HG02623 (cell line): ENCODE measurements around the gene GMPPB.
A peak's percentile ranks its signal among the peaks of the same experiment; 100 is the strongest.
"Not testable (repeated sequence)": the region's sequence is repeated elsewhere in the genome, so short reads cannot be mapped to it uniquely, and the experiment has no call there.

Source experiments
- ATAC-seq: cut with Tn5 transposase; IDR thresholded peaks from one replicate; pipeline ENCODE4 v1.9.1; 2021; ENCODE audit warnings: moderate library complexity; ENCODE audit not compliant: unreplicated experiment

Gene GMPPB

GRCh38 chr3:49694409-49695070 lies 29.2 kb downstream of the GMPPB start:
- not testable (repeated sequence) for ATAC-seq

GRCh38 chr3:49691481-49691880 lies 32.3 kb downstream of the GMPPB start:
- ATAC-seq = not testable (repeated sequence)

DNA sequence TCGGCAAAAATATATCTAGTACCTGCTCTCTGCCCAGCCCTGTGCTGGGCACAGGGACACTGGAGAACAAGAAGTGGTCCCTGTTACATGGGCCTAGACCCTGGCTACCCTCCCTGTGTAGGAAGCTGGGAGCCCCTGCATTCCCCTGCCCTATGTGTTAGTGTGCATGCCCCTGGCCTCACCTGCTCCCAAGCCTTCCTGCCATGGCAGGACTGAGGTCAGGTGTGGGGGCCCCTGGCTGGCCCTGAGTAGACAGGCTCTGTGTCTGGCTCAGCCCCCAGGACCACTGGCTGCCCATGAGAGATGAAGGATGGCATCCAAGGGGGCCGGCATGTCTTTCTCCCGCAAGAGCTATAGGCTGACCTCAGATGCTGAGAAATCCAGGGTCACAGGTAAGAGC lies 32.9 kb downstream of the GMPPB start:
- not testable (repeated sequence) for ATAC-seq

- ATAC-seq = not testable (repeated sequence)
Observed at GRCh38 chr3:49689908-49690624, 33.7 kb downstream of the GMPPB start.

GRCh38 chr3:49689046-49689907 lies 34.5 kb downstream of the GMPPB start, which contains the start of the genes MST1 and RNF123:
Gene MST1, minus strand, starts transcription at chr3:49689474. Its CDS starts 783 bp downstream, at chr3:49688691.
Gene RNF123, plus strand, starts transcription at chr3:49689557. Its CDS starts 1,609 bp downstream, at chr3:49691166.
- ATAC-seq = peak; percentile 38

GRCh38 chr3:49688338-49689045 lies 35.3 kb downstream of the GMPPB start:
- ATAC-seq = not testable (repeated sequence)

- not testable (repeated sequence) for ATAC-seq
Observed at GRCh38 chr3:49687424-49687795, 36.3 kb downstream of the GMPPB start.

GRCh38 chr3:49686769-49687423 lies 36.9 kb downstream of the GMPPB start:
- not testable (repeated sequence) for ATAC-seq

DNA sequence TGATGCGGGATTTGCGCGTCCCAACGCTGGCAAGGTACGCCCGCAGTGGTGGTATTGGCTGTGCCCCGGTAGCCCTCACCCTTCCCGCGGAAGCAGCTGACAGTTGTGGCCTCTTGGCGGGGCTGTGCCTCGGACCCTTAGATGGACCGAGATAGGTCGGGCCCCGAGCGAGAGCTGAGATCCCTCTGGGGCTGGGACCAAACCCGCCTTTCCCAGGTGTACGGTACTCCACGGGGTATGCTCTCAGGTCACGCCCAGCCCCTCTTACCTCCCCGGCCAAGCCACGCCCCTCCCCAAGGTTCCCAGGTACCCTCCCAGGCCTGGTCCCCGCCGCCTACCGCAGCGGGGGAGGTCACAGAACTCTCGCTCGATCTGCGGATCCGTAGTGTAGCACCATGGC lies 37.4 kb downstream of the GMPPB start:
- not testable (repeated sequence) for ATAC-seq

DNA sequence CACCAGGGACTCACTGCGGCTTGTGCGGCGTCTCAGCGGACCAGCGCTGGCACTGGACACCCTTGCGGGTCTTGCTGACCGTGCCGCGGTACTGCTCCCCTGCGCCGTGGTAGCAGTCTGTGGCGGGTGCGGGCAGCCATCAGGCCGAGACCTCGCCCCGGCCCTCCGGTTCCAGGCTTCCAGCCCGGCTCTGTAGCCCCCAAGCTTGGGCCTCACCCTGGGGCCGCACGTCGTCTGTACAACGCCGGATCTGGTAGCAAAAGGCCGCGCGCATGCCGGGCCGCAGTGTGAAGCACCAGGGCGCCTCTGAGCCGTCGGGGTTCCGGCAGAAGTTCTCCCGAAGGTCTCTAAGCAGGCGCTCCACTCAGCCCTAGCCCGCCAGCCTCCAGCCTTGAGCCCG lies 37.9 kb downstream of the GMPPB start:
- ATAC-seq = not testable (repeated sequence)

GRCh38 chr3:49685103-49685502 lies 38.6 kb downstream of the GMPPB start:
- ATAC-seq = not testable (repeated sequence)

GRCh38 chr3:49684453-49684852 lies 39.3 kb downstream of the GMPPB start:
- not testable (repeated sequence) for ATAC-seq

GRCh38 chr3:49683162-49683561 lies 40.6 kb downstream of the GMPPB start:
- ATAC-seq = no peak

GRCh38 chr3:49681543-49681942 lies 42.2 kb downstream of the GMPPB start:
- no peak for ATAC-seq

DNA sequence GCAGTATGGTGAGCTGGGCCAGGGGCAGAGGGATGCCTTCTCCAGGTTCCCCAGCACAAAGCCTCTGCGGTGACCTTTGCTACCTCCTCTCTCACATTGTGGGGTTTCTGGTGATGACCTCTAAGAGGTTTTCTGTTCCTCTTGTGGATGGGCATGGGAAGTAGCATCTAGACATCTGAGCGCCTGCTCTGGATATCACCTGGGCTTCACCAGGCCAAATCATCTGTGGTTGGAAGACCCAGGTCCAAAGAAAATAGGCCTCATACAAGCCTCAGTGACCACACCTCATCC lies 42.6 kb downstream of the GMPPB start:
- no peak for ATAC-seq

- ATAC-seq = no peak
Observed at GRCh38 chr3:49680493-49681231, 43.1 kb downstream of the GMPPB start.

DNA sequence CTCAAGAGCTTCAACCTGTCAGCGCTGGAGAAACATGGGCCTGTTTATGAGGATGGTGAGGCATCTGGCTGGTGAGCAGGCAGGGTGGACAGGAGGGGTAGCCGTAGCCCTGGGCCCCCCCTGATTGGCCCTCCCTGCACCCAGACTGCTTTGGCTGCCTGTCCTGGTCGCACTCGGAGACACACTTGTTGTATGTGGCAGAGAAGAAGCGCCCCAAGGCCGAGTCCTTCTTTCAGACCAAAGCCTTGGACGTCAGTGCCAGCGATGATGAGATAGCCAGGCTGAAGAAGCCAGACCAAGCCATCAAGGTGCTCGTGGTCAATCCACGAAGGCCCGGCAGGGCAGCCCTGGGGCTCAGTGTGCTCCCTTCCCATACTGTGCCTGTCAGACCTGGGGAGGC lies 47.8 kb downstream of the GMPPB start:
- no peak for ATAC-seq

GRCh38 chr3:49674497-49674983 lies 49.2 kb downstream of the GMPPB start:
- peak; percentile 11 for ATAC-seq

DNA sequence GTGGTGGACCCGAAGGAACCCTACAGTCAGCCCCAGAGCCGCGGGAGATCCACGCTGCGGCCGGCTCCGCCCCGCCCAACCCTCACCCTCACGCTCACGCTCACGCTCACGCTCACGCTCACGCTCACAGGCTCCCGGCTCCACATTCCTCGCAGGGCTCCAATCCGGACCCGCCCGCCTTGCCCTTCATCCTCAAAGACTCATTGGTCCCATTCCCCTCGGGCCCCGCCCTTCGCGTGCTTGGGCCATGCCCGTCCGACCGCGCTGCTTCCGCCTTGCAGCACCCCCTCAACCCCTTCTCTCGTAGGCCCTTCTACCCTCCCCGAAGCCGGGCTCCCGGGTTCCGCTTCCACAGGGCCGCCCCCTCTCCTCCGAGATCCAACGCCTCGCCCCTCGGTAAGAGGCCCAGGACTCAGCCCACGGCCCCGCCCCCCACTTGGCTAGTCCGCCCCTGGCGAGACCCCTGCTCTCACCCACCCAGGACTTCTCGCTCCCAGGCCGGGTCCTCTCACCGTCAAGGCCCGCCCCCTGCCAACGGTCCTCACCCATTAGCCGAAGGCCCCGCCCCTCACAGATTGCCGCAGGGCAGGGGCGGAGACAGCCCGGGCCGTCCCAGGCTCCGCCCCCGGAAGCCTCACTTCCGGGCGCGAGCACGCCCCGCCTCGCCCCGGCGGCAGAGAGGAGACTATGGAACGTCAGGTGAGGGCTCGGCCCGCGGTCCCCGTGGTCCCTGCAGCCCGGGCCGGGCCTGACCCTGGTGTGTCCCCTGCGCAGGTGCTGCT lies 49.8 kb downstream of the GMPPB start, which contains the start of gene APEH:
APEH (plus strand) TSS at position 637 of the 782 bp plus-strand sequence; CDS start at position 688, 51 bp downstream.
- peak; percentile 69 for ATAC-seq
